Activated B cell treated with CpG ODN at 0.5 μM for 24 hours (primary cell): ENCODE measurements around the gene GPR87. TPM values are rescaled to one million over a fixed set of nuclear protein-coding genes. Genes with fewer than 3 reads are reported as not detected.

Source experiments
- ATAC-seq: fragments of 200-7000 bp; cut with Tn5 transposase; one replicate; pipeline ENCODE4 v1.10.0; 2021; ENCODE audit warnings: low read depth, mild to moderate bottlenecking, moderate library complexity
- CTCF ChIA-PET: fragments of 350-600 bp; sonication (Branson Sonifier 250); formaldehyde crosslinking; loops from one replicate; lab custom pipeline; 2021; ENCODE audit warnings: antibody characterized with exemption; lab: Charles Lee
- POLR2A ChIA-PET: fragments of 350-600 bp; sonication (Branson Sonifier 250); formaldehyde crosslinking; loops from one replicate; lab custom pipeline; 2021; ENCODE audit warnings: antibody characterized with exemption; lab: Charles Lee
- DNase-seq: peaks from one replicate; pipeline ENCODE4 v3.0.0; 2022
- H3K27ac Mint-ChIP-seq: one replicate; pipeline ENCODE4 v1.8.0; 2020; ENCODE audit warnings: mixed read lengths
- H3K27me3 Mint-ChIP-seq: one replicate; pipeline ENCODE4 v1.8.0; 2021; ENCODE audit warnings: mixed read lengths
- H3K36me3 Mint-ChIP-seq: one replicate; pipeline ENCODE4 v1.8.0; 2021; ENCODE audit warnings: low read depth, mixed read lengths
- H3K4me1 Mint-ChIP-seq: one replicate; pipeline ENCODE4 v1.8.0; 2021; ENCODE audit warnings: mixed read lengths
- H3K4me3 Mint-ChIP-seq: one replicate; pipeline ENCODE4 v1.8.0; 2020; ENCODE audit warnings: mild to moderate bottlenecking, mixed read lengths
- H3K9me3 Mint-ChIP-seq: one replicate; pipeline ENCODE4 v1.8.0; 2020; ENCODE audit warnings: mixed read lengths
- CTCF ChIP-seq: fragments of 200-600 bp; IDR thresholded peaks from one replicate; pipeline ENCODE4 v1.8.0; 2022; ENCODE audit warnings: antibody characterized with exemption, mild to moderate bottlenecking
- intact Hi-C: fragments of 100-400 bp; cut with micrococcal nuclease; formaldehyde crosslinking; loops from one replicate; pipeline ENCODE4 v1.15.1; 2024
- total RNA-seq: library from RNA; stranded (reverse); gene quantifications from 2 replicates; pipeline ENCODE4 v1.2.3, GENCODE V29; 2022

Gene GPR87
- total RNA-seq, 1 donor from 2014 or later, result not detected

- no peak for ATAC-seq
- peaks cover 9% of the 10 kb centered on the region for H3K36me3 Mint-ChIP-seq
- no peak for TF ChIP-seq CTCF
- H3K9me3 Mint-ChIP-seq, result no peaks in the 10 kb centered on the region
- H3K4me1 Mint-ChIP-seq, result peaks cover 43% of the 10 kb centered on the region
- CTCF ChIA-PET, result interaction anchor here (1.8 to 1.9 kb wide), 2 partner anchors 15 to 35 kb away, joined by 5 to 7 read pairs; partner anchors contain the start of gene P2RY14
- POLR2A ChIA-PET, result no interaction called here
- intact Hi-C loops, result loop anchor here (10.0 kb wide), 1 partner anchor 1252 kb away; no protein-coding TSS in a partner anchor
- no peak for DNase-seq
- H3K27ac Mint-ChIP-seq, result no peak overlapping the region
- H3K4me3 Mint-ChIP-seq, result no peak overlapping the region
- H3K27me3 Mint-ChIP-seq, result no peaks in the 10 kb centered on the region
Observed at GRCh38 chr3:151262871-151263525, 53.6 kb downstream of the GPR87 start.

GRCh38 chr3:151259664-151260063 is 57.0 kb downstream of the GPR87 start:
- POLR2A ChIA-PET, result no interaction called here
- Mint-ChIP-seq H3K27me3 (no peaks in the 10 kb centered on the region), H3K4me3 (no peak overlapping the region)

GRCh38 chr3:151256749-151257148 is 59.9 kb downstream of the GPR87 start:
- CTCF ChIA-PET, result interaction anchor here (0.7 to 2.1 kb wide), 3 partner anchors 26 to 88 kb away, joined by 3 to 10 read pairs (median 5); no protein-coding TSS in a partner anchor
- ATAC-seq, result no peak
- no peak overlapping the region for H3K27ac Mint-ChIP-seq
- no peaks in the 10 kb centered on the region for H3K9me3 Mint-ChIP-seq
- no peak for TF ChIP-seq CTCF
- intact Hi-C loops, result no loop called here
- no peaks in the 10 kb centered on the region for H3K4me1 Mint-ChIP-seq
- H3K4me3 Mint-ChIP-seq, result no peak overlapping the region
- no peak for DNase-seq
- H3K27me3 Mint-ChIP-seq, result no peaks in the 10 kb centered on the region
- peaks cover 4% of the 10 kb centered on the region for H3K36me3 Mint-ChIP-seq
- POLR2A ChIA-PET, result no interaction called here

More at GRCh38 chr3:151259664-151260063, 57.0 kb downstream of the GPR87 start:
- DNase-seq, result no peak
- H3K9me3 Mint-ChIP-seq, result no peaks in the 10 kb centered on the region
- CTCF ChIA-PET, result interaction anchor here (1.0 kb wide), 1 partner anchor 23 kb away, joined by 5 read pairs; no protein-coding TSS in a partner anchor
- no peak overlapping the region for H3K27ac Mint-ChIP-seq
- intact Hi-C loops, result loop anchor here (10.0 kb wide), 1 partner anchor 1255 kb away; no protein-coding TSS in a partner anchor
- H3K4me1 Mint-ChIP-seq, result peaks cover 18% of the 10 kb centered on the region
- H3K36me3 Mint-ChIP-seq, result peaks cover 9% of the 10 kb centered on the region
- no peak for ATAC-seq
- TF ChIP-seq CTCF, result no peak

GRCh38 chr3:151248772-151249337 is 67.8 kb downstream of the GPR87 start:
- DNase-seq (no peak), ATAC-seq (no peak)
- Mint-ChIP-seq H3K27ac (no peak overlapping the region), H3K4me3 (no peak overlapping the region), H3K9me3 (peaks cover 2% of the 10 kb centered on the region), H3K27me3 (no peaks in the 10 kb centered on the region), H3K4me1 (peaks cover 3% of the 10 kb centered on the region), H3K36me3 (peaks cover 1% of the 10 kb centered on the region)
- ChIA-PET CTCF (interaction anchor here (1.2 kb wide), 1 partner anchor 81 kb away, joined by 4 read pairs; no protein-coding TSS in a partner anchor), POLR2A (interaction anchor here (0.6 kb wide), 1 partner anchor 486 kb away, joined by 3 read pairs; the partner anchor contains the start of gene SIAH2)
- intact Hi-C loops, result no loop called here
- no peak for TF ChIP-seq CTCF

Other genes with a start within 250 kb of the GPR87 start
- gene MED12L, start 231.2 kb downstream of the GPR87 start, total RNA-seq, result 1.5 and 2.6 TPM in 2 replicates
- gene GPR171, start 113.6 kb downstream of the GPR87 start, total RNA-seq, result 0.35 and 0.46 TPM in 2 replicates
- gene P2RY14, start 38.3 kb downstream of the GPR87 start, total RNA-seq, result 0.88 and 1.5 TPM in 2 replicates
- gene P2RY13, start 12.7 kb upstream of the GPR87 start, total RNA-seq, result 0.33 and 0.34 TPM in 2 replicates
- 0.58 and 0.64 TPM in 2 replicates for gene P2RY12, start 67.9 kb upstream of the GPR87 start, total RNA-seq
- gene IGSF10, start 144.2 kb upstream of the GPR87 start, total RNA-seq, result not detected in 2 replicates